ENCODE data around the gene EIF5A. TPM values are rescaled to one million over a fixed set of nuclear protein-coding genes. Genes with fewer than 3 reads are reported as not detected.

EIF5A gene
- total RNA-seq, 4 donors from 2014 or later = 115 to 384 (median 273) TPM

- Histone ChIP-seq H3K4me1 (peaks cover 5 to 9% of the 10 kb centered on the region in 2 donors), H3K4me3 (no peak overlapping the region), H3K27me3 (peaks cover 41 to 54% (median 43%) of the 10 kb centered on the region in 3 donors), H3K27ac (no peak overlapping the region), H3K9me3 (no peaks in the 10 kb centered on the region), H3K36me3 (peaks cover 0 to 14% of the 10 kb centered on the region in 2 donors)
- intact Hi-C loops (cut with DNase I; ENCODE audit: low total_unique reads) (no loop called here), in situ Hi-C loops (cut with MboI; ENCODE audit: low sequenced_read_pairs in 4 of 4) (no loop called here)
- ATAC-seq (no peak), DNase-seq (no peak)
- no peak for TF ChIP-seq POLR2A (IDR thresholded peaks at IDR 0.05)
Observed at GRCh38 chr17:7263801-7264078, 43.7 kb upstream of the EIF5A start.

GRCh38 chr17:7266784-7267183 lies 40.6 kb upstream of the EIF5A start:
- intact Hi-C loops (cut with DNase I; ENCODE audit: low total_unique reads) = no loop called here
- no peaks in the 10 kb centered on the region for H3K4me1 ChIP-seq
- H3K27me3 ChIP-seq = peaks cover 29 to 40% (median 30%) of the 10 kb centered on the region in 3 donors
- no peak overlapping the region for H3K4me3 ChIP-seq
- in situ Hi-C loops (cut with MboI; ENCODE audit: low sequenced_read_pairs in 4 of 4) = no loop called here
- DNase-seq = no peak
- H3K27ac ChIP-seq = no peak overlapping the region
- ATAC-seq = no peak
- no peaks in the 10 kb centered on the region for H3K9me3 ChIP-seq
- TF ChIP-seq, protein P1, sequence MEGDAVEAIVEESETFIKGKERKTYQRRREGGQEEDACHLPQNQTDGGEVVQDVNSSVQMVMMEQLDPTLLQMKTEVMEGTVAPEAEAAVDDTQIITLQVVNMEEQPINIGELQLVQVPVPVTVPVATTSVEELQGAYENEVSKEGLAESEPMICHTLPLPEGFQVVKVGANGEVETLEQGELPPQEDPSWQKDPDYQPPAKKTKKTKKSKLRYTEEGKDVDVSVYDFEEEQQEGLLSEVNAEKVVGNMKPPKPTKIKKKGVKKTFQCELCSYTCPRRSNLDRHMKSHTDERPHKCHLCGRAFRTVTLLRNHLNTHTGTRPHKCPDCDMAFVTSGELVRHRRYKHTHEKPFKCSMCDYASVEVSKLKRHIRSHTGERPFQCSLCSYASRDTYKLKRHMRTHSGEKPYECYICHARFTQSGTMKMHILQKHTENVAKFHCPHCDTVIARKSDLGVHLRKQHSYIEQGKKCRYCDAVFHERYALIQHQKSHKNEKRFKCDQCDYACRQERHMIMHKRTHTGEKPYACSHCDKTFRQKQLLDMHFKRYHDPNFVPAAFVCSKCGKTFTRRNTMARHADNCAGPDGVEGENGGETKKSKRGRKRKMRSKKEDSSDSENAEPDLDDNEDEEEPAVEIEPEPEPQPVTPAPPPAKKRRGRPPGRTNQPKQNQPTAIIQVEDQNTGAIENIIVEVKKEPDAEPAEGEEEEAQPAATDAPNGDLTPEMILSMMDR (IDR thresholded peaks at IDR 0.05 in 4 of 5, conservative IDR thresholded peaks at IDR 0.05 in 1 of 5) = no peak
- no peak for TF ChIP-seq POLR2A (IDR thresholded peaks at IDR 0.05)
- H3K36me3 ChIP-seq = no peaks in the 10 kb centered on the region

- no peak for ATAC-seq
- Histone ChIP-seq H3K4me3 (no peak overlapping the region), H3K9me3 (no peaks in the 10 kb centered on the region), H3K27ac (peak overlapping the region in 2 of 4 donors; percentile 95 to 97), H3K4me1 (peaks cover 20 to 23% of the 10 kb centered on the region in 2 donors), H3K27me3 (no peaks in the 10 kb centered on the region), H3K36me3 (peaks cover 0 to 5% of the 10 kb centered on the region in 2 donors)
- no peak for DNase-seq
- intact Hi-C loops (cut with DNase I; ENCODE audit: low total_unique reads) = no loop called here
- in situ Hi-C loops (cut with MboI; ENCODE audit: low sequenced_read_pairs in 4 of 4) = no loop called here
- TF ChIP-seq POLR2A (IDR thresholded peaks at IDR 0.05) = no peak
Observed at GRCh38 chr17:7279448-7279847, 28.0 kb upstream of the EIF5A start.

DNA sequence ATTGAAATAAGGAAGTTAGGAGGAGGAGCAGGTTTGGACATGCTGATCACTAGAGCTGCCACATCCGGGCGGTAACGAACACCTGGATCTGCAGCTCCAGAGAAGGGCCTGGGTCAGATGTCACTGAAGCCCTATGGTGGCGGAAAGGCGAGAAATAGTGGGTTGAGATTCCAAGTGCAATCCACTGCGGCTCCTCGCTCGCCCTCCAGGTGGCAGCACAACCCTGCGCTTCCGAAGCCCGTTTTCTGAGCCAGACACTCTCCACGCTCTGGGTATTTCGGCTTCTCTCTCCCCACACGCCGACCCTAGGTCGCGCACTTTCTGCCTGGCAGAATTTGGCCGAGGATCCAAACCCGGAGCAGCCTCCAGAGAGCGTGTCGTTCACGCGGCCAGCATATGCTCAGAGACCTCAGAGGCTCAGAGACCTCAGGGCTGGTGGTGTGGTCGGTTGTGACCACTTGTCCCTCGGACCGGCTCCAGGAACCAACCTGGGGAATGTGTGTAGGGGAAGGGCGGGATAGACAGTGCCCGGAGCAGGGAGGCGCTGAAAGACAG lies 26.8 kb upstream of the EIF5A start:
- ATAC-seq = peak; percentile 50 to 53
- Histone ChIP-seq H3K9me3 (no peaks in the 10 kb centered on the region), H3K27me3 (no peaks in the 10 kb centered on the region), H3K4me3 (peak overlapping the region; percentile 70 to 80 (median 76)), H3K27ac (peak overlapping the region; percentile 95 to 100 (median 98)), H3K36me3 (peaks cover 0 to 15% of the 10 kb centered on the region in 2 donors), H3K4me1 (peaks cover 31 to 33% of the 10 kb centered on the region in 2 donors)
- peak; percentile 83 to 91 for DNase-seq
- in situ Hi-C loops (cut with MboI; ENCODE audit: low sequenced_read_pairs in 4 of 4) (no loop called here), intact Hi-C loops (cut with DNase I; ENCODE audit: low total_unique reads) (loop anchor here (1.0 to 5.0 kb wide), 5 partner anchors 16 to 872 kb away; partner anchors contain the start of genes EIF5A, ELP5 and PER1)
- TF ChIP-seq, protein P1 (IDR thresholded peaks at IDR 0.05 in 4 of 5, conservative IDR thresholded peaks at IDR 0.05 in 1 of 5) = peak; percentile 95 to 99 (median 98)
- peak; percentile 51 for TF ChIP-seq POLR2A (IDR thresholded peaks at IDR 0.05)

- in situ Hi-C loops (cut with MboI; ENCODE audit: low sequenced_read_pairs in 4 of 4) (no loop called here), intact Hi-C loops (cut with DNase I; ENCODE audit: low total_unique reads) (loop anchor here (1.0 to 5.0 kb wide), 4 partner anchors 26 to 871 kb away; partner anchors contain the start of genes EIF5A, ELP5 and PER1)
- Histone ChIP-seq H3K36me3 (peaks cover 0 to 23% of the 10 kb centered on the region in 2 donors), H3K27me3 (no peaks in the 10 kb centered on the region), H3K9me3 (no peaks in the 10 kb centered on the region), H3K27ac (peak within 1 kb of the TSS; percentile 95 to 100 (median 98)), H3K4me3 (peak within 1 kb of the TSS; percentile 70 to 80 (median 76)), H3K4me1 (peaks cover 36 to 39% of the 10 kb centered on the region in 2 donors)
- TF ChIP-seq, protein P1 (IDR thresholded peaks at IDR 0.05 in 4 of 5, conservative IDR thresholded peaks at IDR 0.05 in 1 of 5) = no peak
- TF ChIP-seq POLR2A (IDR thresholded peaks at IDR 0.05) = peak; percentile 91 to 95
- DNase-seq = peak; percentile 94 to 98
- peak; percentile 50 to 53 for ATAC-seq
Observed at GRCh38 chr17:7281074-7281952, 26.1 kb upstream of the EIF5A start, which contains the start of gene SLC2A4. SLC2A4 (plus strand) TSS chr17:7281718; CDS start chr17:7281935, 217 bp downstream.

Data from gastrocnemius medialis (tissue), 4 donors.